H7 (cell line): ENCODE measurements around the gene PSMC6. TPM values are rescaled to one million over a fixed set of nuclear protein-coding genes. Genes with fewer than 3 reads are reported as not detected.

Experiments
- total RNA-seq: library from RNA; depleted of rRNA; stranded (reverse); fragments of >200 nt; shearing (Covaris generic); gene quantifications from 2 replicates; pipeline ENCODE4 v1.2.3, GENCODE V29; 2014; rRNA removed

Gene PSMC6
- total RNA-seq, 1 experiment from 2014 or later = 113 TPM

Other genes with a start within 250 kb of the PSMC6 start
- gene TXNDC16, start 154.7 kb upstream of the PSMC6 start, total RNA-seq = 8.1 and 10.8 TPM in 2 replicates
- gene GPR137C, start 154.4 kb upstream of the PSMC6 start, total RNA-seq = 0.69 and 2.3 TPM in 2 replicates
- 24.6 and 43.1 TPM in 2 replicates for gene ERO1A, start 11.6 kb upstream of the PSMC6 start, total RNA-seq
- 20.7 and 28.4 TPM in 2 replicates for gene STYX, start 23.0 kb downstream of the PSMC6 start, total RNA-seq
- gene GNPNAT1, start 84.4 kb downstream of the PSMC6 start, total RNA-seq = 25.7 and 39.6 TPM in 2 replicates
- 148 and 150 TPM in 2 replicates for gene FERMT2, start 243.8 kb downstream of the PSMC6 start, total RNA-seq